Forelimb muscle (tissue), 1 donor: ENCODE measurements around the gene CHD8. TPM values are rescaled to one million over a fixed set of nuclear protein-coding genes. Genes with fewer than 3 reads are reported as not detected.
"Not testable (repeated sequence)": the region's sequence is repeated elsewhere in the genome, so short reads cannot be mapped to it uniquely, and the experiment has no call there.

ENCODE experiments used
- DNase-seq: peaks from one replicate; pipeline ENCODE4 v3.0.0-alpha.2; 2013; ENCODE audit warnings: low read depth
- polyA plus RNA-seq: library from polyadenylated mRNA; unstranded; fragments of 120-200 nt; gene quantifications from one replicate; pipeline ENCODE4 v1.2.1, GENCODE V29; 2013; ENCODE audit not compliant: insufficient read length

Gene CHD8
- polyA plus RNA-seq: 38.0 TPM

DNA sequence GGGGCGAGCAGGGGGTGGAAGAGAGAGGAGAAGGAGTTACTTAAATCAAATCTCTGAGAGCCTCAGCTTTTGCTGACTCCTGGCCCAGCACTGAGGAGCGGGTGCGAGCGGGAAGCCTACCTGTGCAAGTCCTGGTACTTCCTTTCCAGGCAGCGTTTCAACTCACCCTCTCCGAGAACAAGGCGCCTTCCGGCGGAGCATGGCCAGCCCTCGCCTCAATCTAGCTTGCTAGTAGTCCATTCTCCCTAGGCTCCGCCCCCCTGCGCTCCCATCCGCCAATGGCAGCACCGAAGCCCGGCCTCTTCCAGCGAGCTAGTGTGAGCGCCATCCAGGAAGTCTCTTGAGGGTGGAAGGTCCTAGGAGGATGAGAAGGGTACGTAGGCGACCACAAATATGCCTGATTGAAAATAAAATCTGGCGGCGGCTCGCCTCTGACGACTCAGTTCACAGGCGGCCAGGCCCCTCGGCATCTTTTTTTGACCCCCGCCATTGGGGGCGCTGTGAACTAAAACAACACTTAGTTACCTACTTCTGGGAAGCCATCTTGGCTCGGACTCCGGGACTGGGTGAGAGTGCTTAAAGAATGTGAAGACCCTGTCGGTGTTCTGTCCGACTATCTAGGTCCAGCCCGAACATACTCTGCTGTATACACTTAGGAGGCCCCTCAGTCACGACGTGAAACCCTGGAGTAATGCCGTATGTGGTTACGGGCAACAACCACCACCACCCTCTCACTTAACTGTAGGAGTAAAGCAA, at the start of gene CHD8:
CHD8 (minus strand) TSS at position 212 of the 756 bp plus-strand sequence. CDS start 24,480 bp downstream, outside the sequence.
- peak; percentile 99 for DNase-seq

- DNase-seq: no peak
Measured at GRCh38 chr14:21505012-21505553, 49.2 kb upstream of the CHD8 start.

DNA sequence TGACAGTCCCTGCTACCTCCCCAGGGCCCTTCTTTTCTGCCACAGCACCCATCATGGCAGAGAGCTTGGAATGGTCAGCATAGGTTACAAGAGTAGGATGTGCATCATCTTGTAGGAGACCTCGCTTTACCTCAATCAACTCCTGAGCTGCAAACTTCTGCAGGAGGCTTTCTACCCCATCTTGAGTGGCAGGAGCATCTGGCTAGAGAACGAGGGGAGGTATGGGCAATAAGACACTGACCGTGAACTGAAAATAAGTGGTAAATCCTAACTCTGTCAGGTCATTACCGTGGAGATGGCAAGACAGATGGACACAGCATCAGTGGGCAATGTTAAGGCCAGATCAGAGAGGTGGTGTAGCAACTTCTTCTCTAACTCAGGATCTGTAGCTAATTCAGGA, 47.5 kb upstream of the CHD8 start:
- DNase-seq: no peak

GRCh38 chr14:21501568-21501967, 45.6 kb upstream of the CHD8 start:
- no peak for DNase-seq

DNA sequence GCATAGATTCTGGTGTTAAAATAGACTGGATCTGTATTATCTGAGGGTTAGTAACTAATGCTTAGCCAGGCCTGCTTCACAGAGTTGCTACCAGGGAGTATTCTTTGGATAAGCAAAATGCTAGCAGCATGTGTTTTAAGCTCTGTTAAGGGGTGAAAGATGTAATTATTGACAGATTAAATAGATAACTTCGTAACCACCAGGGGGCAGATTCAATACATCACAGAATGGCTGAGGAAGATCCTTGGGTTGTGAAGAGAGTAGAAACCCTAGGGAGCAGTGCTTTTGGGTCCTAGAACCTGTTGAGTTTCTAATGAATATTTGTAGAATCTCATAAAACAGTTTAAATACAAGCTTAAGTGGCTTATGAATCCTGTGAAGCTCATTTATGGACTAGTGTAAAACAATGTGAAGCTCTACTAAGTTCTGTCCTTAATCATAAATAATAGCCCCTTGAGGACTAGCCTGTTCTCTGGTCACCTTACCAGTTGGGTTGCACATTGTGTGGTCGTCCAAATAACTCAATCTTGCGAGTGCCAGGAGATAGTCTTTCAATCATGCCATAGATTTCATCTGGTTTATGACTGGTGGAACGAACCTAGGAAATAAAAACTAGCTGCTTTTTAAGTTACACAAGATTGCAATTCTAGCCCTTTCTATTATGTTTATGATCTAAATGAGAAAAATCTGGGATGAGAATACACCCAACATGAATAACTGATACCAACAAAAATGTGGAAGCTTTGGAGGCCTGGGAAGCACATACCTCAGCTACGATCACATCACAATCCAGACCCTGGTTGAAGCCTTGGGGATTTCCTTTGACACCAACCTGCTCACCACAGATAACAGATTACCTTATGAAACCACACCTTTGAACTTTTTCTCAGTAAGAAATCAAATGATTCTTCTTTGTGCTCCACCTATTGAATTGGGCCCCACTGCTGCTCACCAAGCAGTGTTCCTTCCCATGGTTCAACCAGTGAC, 42.9 kb upstream of the CHD8 start:
- DNase-seq: peak; percentile 38

GRCh38 chr14:21496453-21496852, 40.5 kb upstream of the CHD8 start:
- DNase-seq: no peak

GRCh38 chr14:21494902-21495762, 39.2 kb upstream of the CHD8 start:
- no peak for DNase-seq

GRCh38 chr14:21486640-21487087, 30.7 kb upstream of the CHD8 start:
- no peak for DNase-seq

- peak; percentile 99 for DNase-seq
Measured at GRCh38 chr14:21476925-21477681, 21.2 kb upstream of the CHD8 start, which contains the start of the genes RAB2B and TOX4. Gene RAB2B, minus strand, starts transcription at chr14:21476959. Its CDS starts 87 bp downstream, at chr14:21476872. Gene TOX4, plus strand, starts transcription at chr14:21477195. Its CDS starts 84 bp downstream, at chr14:21477279.

DNA sequence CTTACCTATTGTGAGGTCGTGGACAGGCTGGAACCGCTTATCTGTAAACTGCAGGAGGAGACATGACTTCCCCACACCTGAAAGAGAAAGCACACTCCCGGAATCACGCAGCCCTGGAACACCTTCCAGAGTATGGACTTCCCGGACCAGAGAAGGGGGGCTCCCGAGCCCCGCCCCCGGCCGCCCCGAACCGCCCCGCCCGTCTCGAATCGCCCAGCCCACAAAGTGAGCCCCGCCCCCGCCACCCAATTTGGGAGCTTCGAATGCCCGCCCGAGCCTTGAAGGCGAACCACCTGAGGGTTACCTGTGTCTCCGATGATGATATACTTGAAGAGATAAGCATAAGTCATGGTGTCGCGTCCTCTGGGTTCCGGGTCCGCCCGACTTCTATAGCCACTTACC, 20.6 kb upstream of the CHD8 start:
- peak; percentile 20 for DNase-seq

- peak; percentile 4 for DNase-seq
Measured at GRCh38 chr14:21475767-21476522, 20.0 kb upstream of the CHD8 start.

- DNase-seq: no peak
Measured at GRCh38 chr14:21467616-21468015, 11.7 kb upstream of the CHD8 start.

- no peak for DNase-seq
Measured at GRCh38 chr14:21455592-21455911, 371 bp downstream of the CHD8 start.

GRCh38 chr14:21454843-21455544, 929 bp downstream of the CHD8 start:
- no peak for DNase-seq

GRCh38 chr14:21449899-21450216, 6.1 kb downstream of the CHD8 start:
- no peak for DNase-seq

GRCh38 chr14:21442657-21443056, 13.3 kb downstream of the CHD8 start:
- DNase-seq: not testable (repeated sequence)

GRCh38 chr14:21440859-21441258, 15.1 kb downstream of the CHD8 start:
- DNase-seq: no peak

- DNase-seq: peak; percentile 96
Measured at GRCh38 chr14:21437063-21437901, 18.6 kb downstream of the CHD8 start.
